Keratinocyte (primary cell): ENCODE measurements around the gene CLDN2. TPM values are rescaled to one million over a fixed set of nuclear protein-coding genes. Genes with fewer than 3 reads are reported as not detected.

Source experiments
- DNase-seq: peaks from one replicate; pipeline ENCODE4 v3.0.0-alpha.2; 2011; ENCODE audit warnings: low read depth, missing footprints, low spot score
- FAIRE-seq: peaks from 2 replicates; lab custom pipeline; 2011; peaks lifted over from hg19 to GRCh38; lab: Jason Lieb, UNC
- H2AFZ ChIP-seq: 2 replicates; pipeline ENCODE4 v1.6.0; 2012; ENCODE audit warnings: low read length, control low read depth, inconsistent platforms; ENCODE audit not compliant: control insufficient read depth
- H3K27ac ChIP-seq: 2 replicates; pipeline ENCODE4 v1.5.1; 2011; ENCODE audit warnings: low read length; ENCODE audit not compliant: control insufficient read depth, insufficient read depth
- H3K27me3 ChIP-seq: 3 replicates; pipeline ENCODE4 v1.6.0; 2011; ENCODE audit warnings: low read length; ENCODE audit not compliant: control insufficient read depth, insufficient read depth; ENCODE audit errors: extremely low read depth
- H3K36me3 ChIP-seq, 2 experiments: 2 replicates in 1 of 2; 3 replicates in 1 of 2; pipeline ENCODE4 v1.5.1; 2011; ENCODE audit warnings: low read length in 2 of 2, mild to moderate bottlenecking in 1 of 2; ENCODE audit not compliant: control insufficient read depth in 2 of 2, insufficient read depth in 2 of 2; ENCODE audit errors: extremely low read depth in 1 of 2
- H3K4me1 ChIP-seq: 3 replicates; pipeline ENCODE4 v1.5.1; 2011; ENCODE audit warnings: low read length; ENCODE audit not compliant: control insufficient read depth, insufficient read depth; ENCODE audit errors: extremely low read depth
- H3K4me2 ChIP-seq: 3 replicates; pipeline ENCODE4 v1.6.0; 2011; ENCODE audit warnings: low read depth, low read length; ENCODE audit not compliant: control insufficient read depth, insufficient read depth; ENCODE audit errors: extremely low read depth
- H3K4me3 ChIP-seq, 3 experiments: fragments of 200-600 bp in 1 of 3; sonication (generic) in 1 of 3; 2 replicates in 2 of 3; 3 replicates in 1 of 3; pipeline ENCODE4 v1.5.1; 2011 to 2016; ENCODE audit warnings: low read length in 3 of 3, mild to moderate bottlenecking in 3 of 3, control low read depth in 2 of 3, inconsistent platforms in 1 of 3, low read depth in 1 of 3, mixed read lengths in 1 of 3, mixed run types in 1 of 3, moderate library complexity in 1 of 3; ENCODE audit not compliant: control insufficient read depth in 2 of 3, insufficient read depth in 2 of 3; ENCODE audit errors: extremely low read depth in 1 of 3
- H3K79me2 ChIP-seq: 2 replicates; pipeline ENCODE4 v1.6.0; 2012; ENCODE audit warnings: low read length; ENCODE audit not compliant: control insufficient read depth, insufficient read depth
- H3K9ac ChIP-seq: 3 replicates; pipeline ENCODE4 v1.6.0; 2011; ENCODE audit warnings: low read length; ENCODE audit not compliant: control insufficient read depth, insufficient read depth; ENCODE audit errors: extremely low read depth
- H3K9me1 ChIP-seq: 3 replicates; pipeline ENCODE4 v1.6.0; 2011; ENCODE audit warnings: low read length; ENCODE audit not compliant: control insufficient read depth, insufficient read depth; ENCODE audit errors: extremely low read depth
- H3K9me3 ChIP-seq: 2 replicates; pipeline ENCODE4 v1.5.1; 2012; ENCODE audit warnings: low read depth, low read length; ENCODE audit not compliant: control insufficient read depth
- H4K20me1 ChIP-seq: 3 replicates; pipeline ENCODE4 v1.6.0; 2011; ENCODE audit warnings: low read length; ENCODE audit not compliant: control insufficient read depth, insufficient read depth; ENCODE audit errors: extremely low read depth
- EZH2 ChIP-seq: IDR thresholded peaks from one replicate; pipeline ENCODE4 v1.6.1; 2012; ENCODE audit warnings: inconsistent platforms, mild to moderate bottlenecking, low read length, moderate library complexity
- dilution Hi-C: fragments of 300-500 bp; cut with MboI; formaldehyde crosslinking; loops from one replicate; pipeline ENCODE4 v1.7.0; 2020; ENCODE audit warnings: low sequenced_read_pairs; ENCODE audit not compliant: extremely low pct_ligation_motif_present
- polyA plus RNA-seq, 5 experiments: library from polyadenylated mRNA; depleted of rRNA in 3 of 5; stranded (reverse) in 3 of 5; stranded (forward) in 1 of 5; unstranded in 1 of 5; fragments of >200 nt; gene quantifications; 1 replicate in 1 of 5; 2 replicates in 3 of 5; 3 replicates in 1 of 5; pipeline versions ENCODE4 v1.2.1 to v1.2.3, GENCODE V29; 2011 to 2012; ENCODE audit warnings: missing spikeins in 2 of 5, low read depth in 1 of 5, low replicate concordance in 1 of 5
- TF ChIP-seq, protein P1 (sequence below), 3 experiments: IDR thresholded peaks in 1 of 3; conservative IDR thresholded peaks in 1 of 3; optimal IDR thresholded peaks in 1 of 3; 2 replicates in 2 of 3; 3 replicates in 1 of 3; pipeline versions ENCODE3 to v1.5.1; 2011; ENCODE audit warnings: low read length in 3 of 3, mild to moderate bottlenecking in 3 of 3, moderate library complexity in 2 of 3, control low read depth in 1 of 3, inconsistent platforms in 1 of 3; ENCODE audit not compliant: insufficient read depth in 2 of 3; ENCODE audit errors: extremely low read depth in 1 of 3

CLDN2 gene
- polyA plus RNA-seq, 1 donor (not counting 4 experiments of a cell fraction or from before 2014, with no cell fraction given), result not detected

DNA sequence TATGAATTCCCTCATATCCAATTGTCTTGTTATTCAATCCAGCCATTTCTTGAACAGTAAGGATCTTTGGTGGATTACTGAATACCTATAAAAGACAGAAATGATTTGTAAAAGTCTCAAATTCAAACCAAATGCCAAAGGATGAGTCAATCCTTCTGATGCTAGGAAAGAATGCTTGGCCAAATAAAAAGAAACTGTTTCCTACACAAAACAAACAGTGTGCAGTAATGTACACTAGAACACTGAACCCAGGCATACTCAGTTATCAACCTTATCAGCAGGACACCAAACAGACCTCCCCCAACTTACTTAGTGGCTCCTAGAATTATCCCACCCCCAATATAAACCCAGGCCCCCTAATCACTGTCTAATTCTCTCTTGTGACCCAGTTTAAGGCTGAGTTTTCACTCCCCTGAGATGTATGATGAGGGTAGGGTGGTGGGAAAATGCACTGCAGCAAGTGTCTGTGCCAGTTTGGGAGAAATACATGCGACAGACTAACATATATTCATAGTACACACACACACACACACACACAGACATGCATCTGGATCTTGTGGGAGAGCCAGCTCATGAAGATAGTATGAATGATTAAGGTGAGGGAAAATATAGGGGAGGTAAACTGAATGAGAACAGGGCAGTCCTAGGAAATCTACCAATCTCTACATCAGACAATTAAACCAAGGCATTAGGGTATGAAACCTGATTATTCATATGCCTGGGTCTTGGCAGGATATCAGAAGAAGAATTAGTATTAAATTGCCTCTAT is 35.0 kb downstream of the CLDN2 start:
- Histone ChIP-seq H3K4me3 (no peak overlapping the region), H3K27me3 (no peaks in the 10 kb centered on the region), H3K36me3 (peaks cover 0 to 4% of the 10 kb centered on the region in 2 experiments), H3K4me2 (no peak overlapping the region), H3K27ac (no peak overlapping the region), H2AFZ (no peak overlapping the region), H3K9me3 (no peaks in the 10 kb centered on the region), H3K9me1 (no peaks in the 10 kb centered on the region), H3K9ac (no peak overlapping the region), H4K20me1 (no peaks in the 10 kb centered on the region), H3K4me1 (no peaks in the 10 kb centered on the region), H3K79me2 (no peaks in the 10 kb centered on the region)
- FAIRE-seq (no peak), DNase-seq (no peak)
- no peak for TF ChIP-seq EZH2
- TF ChIP-seq, protein P1, sequence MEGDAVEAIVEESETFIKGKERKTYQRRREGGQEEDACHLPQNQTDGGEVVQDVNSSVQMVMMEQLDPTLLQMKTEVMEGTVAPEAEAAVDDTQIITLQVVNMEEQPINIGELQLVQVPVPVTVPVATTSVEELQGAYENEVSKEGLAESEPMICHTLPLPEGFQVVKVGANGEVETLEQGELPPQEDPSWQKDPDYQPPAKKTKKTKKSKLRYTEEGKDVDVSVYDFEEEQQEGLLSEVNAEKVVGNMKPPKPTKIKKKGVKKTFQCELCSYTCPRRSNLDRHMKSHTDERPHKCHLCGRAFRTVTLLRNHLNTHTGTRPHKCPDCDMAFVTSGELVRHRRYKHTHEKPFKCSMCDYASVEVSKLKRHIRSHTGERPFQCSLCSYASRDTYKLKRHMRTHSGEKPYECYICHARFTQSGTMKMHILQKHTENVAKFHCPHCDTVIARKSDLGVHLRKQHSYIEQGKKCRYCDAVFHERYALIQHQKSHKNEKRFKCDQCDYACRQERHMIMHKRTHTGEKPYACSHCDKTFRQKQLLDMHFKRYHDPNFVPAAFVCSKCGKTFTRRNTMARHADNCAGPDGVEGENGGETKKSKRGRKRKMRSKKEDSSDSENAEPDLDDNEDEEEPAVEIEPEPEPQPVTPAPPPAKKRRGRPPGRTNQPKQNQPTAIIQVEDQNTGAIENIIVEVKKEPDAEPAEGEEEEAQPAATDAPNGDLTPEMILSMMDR (optimal IDR thresholded peaks at IDR 0.05 in 1 of 3, IDR thresholded peaks at IDR 0.05 in 1 of 3, conservative IDR thresholded peaks at IDR 0.05 in 1 of 3; ENCODE audit: extremely low read depth in 1 of 3, insufficient read depth in 2 of 3, low read length in 3 of 3), result no peak
- dilution Hi-C loops, result no loop called here

DNA sequence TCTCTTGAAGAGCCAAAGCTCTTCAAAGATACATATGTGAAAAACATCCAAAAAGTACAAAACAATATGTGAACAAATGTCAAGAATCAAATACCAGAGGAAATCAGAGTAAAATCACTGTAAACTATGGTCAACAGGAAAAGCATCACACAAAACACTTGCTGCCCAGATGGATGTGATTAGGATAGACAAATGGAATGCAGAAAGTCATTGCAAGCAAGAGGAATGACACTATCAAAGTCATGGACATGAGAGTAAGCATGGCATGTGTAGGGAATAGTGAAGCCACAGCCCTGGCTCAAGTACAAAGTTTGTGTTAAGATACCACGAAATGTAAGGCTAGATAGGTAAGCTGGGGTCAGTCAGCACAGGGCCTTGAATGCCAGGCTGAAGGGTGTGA is 37.7 kb downstream of the CLDN2 start:
- Histone ChIP-seq H3K36me3 (peaks cover 0 to 4% of the 10 kb centered on the region in 2 experiments), H3K9me3 (no peaks in the 10 kb centered on the region), H3K27me3 (no peaks in the 10 kb centered on the region), H3K9ac (no peak overlapping the region), H2AFZ (no peak overlapping the region), H3K4me2 (no peak overlapping the region), H4K20me1 (no peaks in the 10 kb centered on the region), H3K79me2 (no peaks in the 10 kb centered on the region), H3K27ac (no peak overlapping the region), H3K9me1 (no peaks in the 10 kb centered on the region), H3K4me3 (no peak overlapping the region), H3K4me1 (no peaks in the 10 kb centered on the region)
- DNase-seq (no peak), FAIRE-seq (no peak)
- TF ChIP-seq, protein P1 (optimal IDR thresholded peaks at IDR 0.05 in 1 of 3, IDR thresholded peaks at IDR 0.05 in 1 of 3, conservative IDR thresholded peaks at IDR 0.05 in 1 of 3; ENCODE audit: extremely low read depth in 1 of 3, insufficient read depth in 2 of 3, low read length in 3 of 3), result no peak
- no peak for TF ChIP-seq EZH2
- dilution Hi-C loops, result no loop called here
